Measurements from ENCODE around the gene ZBTB4.

Gene ZBTB4

GRCh38 chr17:7417056-7417655, 62.3 kb downstream of the ZBTB4 start:
- Histone ChIP-seq H3K18ac (ENCODE audit: low read length) (no peak overlapping the region), H2BK15ac (ENCODE audit: low read length) (no peak overlapping the region), H2AK5ac (ENCODE audit: low read depth, low read length) (no peak overlapping the region), H3K23ac (ENCODE audit: low read depth, low read length, poor library complexity) (no peak overlapping the region), H3K9ac (ENCODE audit: low read depth, low read length, poor library complexity) (peak overlapping the region; percentile 40), H3K4me1 (ENCODE audit: control insufficient read depth in 2 of 2, insufficient read depth in 1 of 2, low read depth in 1 of 2, low read length in 2 of 2) (peaks cover 32 to 42% of the 10 kb centered on the region in 2 donors), H2BK12ac (ENCODE audit: low read length) (peak overlapping the region; percentile 36), H2AFZ (ENCODE audit: low read length) (no peak overlapping the region), H3K9me3 (replicated peaks in 1 of 2; ENCODE audit: control insufficient read depth in 2 of 2, insufficient read depth in 1 of 2, low read depth in 1 of 2, low read length in 2 of 2) (no peaks in the 10 kb centered on the region), H3K14ac (ENCODE audit: low read length) (no peak overlapping the region), H3K27me3 (ENCODE audit: control insufficient read depth in 3 of 3, insufficient read depth in 3 of 3, low read depth in 1 of 3, low read length in 3 of 3) (no peaks in the 10 kb centered on the region), H3K79me1 (ENCODE audit: low read depth, low read length) (peaks cover 4% of the 10 kb centered on the region), H3K4ac (ENCODE audit: low read length) (no peak overlapping the region), H3K36me3 (replicated peaks in 1 of 2; ENCODE audit: control insufficient read depth in 2 of 2, insufficient read depth in 2 of 2, low read length in 2 of 2) (peaks cover 30 to 65% of the 10 kb centered on the region in 2 donors), H3K4me2 (ENCODE audit: insufficient read depth, low read length, poor library complexity, severe bottlenecking) (no peak overlapping the region), H3K4me3 (ENCODE audit: low read length in 2 of 2) (no peak overlapping the region), H4K8ac (ENCODE audit: low read depth, low read length) (no peak overlapping the region), H3K27ac (replicated peaks; ENCODE audit: low read length) (no peak overlapping the region), H4K91ac (ENCODE audit: low read depth, low read length, poor library complexity) (no peak overlapping the region), H2BK5ac (ENCODE audit: low read length) (no peak overlapping the region), H2BK120ac (ENCODE audit: low read depth, low read length) (no peak overlapping the region)
- DNase-seq (ENCODE audit: low spot score) = no peak
- no CpG with 5 or more reads among the region's 54 CpGs for WGBS, 2 donors (ENCODE audit: extremely low coverage in 2 of 2, insufficient read length in 2 of 2, insufficient replicate concordance in 1 of 2)

DNA sequence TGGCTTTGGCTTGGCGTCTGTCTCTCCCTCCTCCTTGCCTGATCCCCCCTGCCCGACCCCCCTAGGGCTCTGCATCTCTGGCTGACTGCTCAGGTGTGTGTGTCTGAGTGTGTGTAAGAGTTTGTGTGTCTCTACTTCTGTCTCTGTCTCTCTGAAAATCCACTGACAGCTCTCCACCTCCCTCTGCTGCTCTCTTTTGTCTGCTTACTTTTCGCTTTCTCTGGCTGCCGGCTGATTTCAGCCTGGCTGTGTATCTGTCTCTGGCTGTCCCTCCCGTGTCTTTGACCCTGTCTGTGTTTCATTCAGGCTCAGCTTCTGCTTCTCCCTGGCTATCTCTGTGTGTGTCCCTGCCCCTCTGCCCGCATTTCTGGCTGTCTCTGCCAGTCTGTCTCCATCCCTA, 63.1 kb downstream of the ZBTB4 start:
- H3K4ac ChIP-seq (ENCODE audit: low read length) = no peak overlapping the region
- H2BK120ac ChIP-seq (ENCODE audit: low read depth, low read length) = no peak overlapping the region
- H3K18ac ChIP-seq (ENCODE audit: low read length) = no peak overlapping the region
- peaks cover 4% of the 10 kb centered on the region for H3K79me1 ChIP-seq (ENCODE audit: low read depth, low read length)
- H3K9ac ChIP-seq (ENCODE audit: low read depth, low read length, poor library complexity) = no peak overlapping the region
- no peak overlapping the region for H2BK5ac ChIP-seq (ENCODE audit: low read length)
- H3K9me3 ChIP-seq (replicated peaks in 1 of 2; ENCODE audit: control insufficient read depth in 2 of 2, insufficient read depth in 1 of 2, low read depth in 1 of 2, low read length in 2 of 2) = no peaks in the 10 kb centered on the region
- no peaks in the 10 kb centered on the region for H3K27me3 ChIP-seq (ENCODE audit: control insufficient read depth in 3 of 3, insufficient read depth in 3 of 3, low read depth in 1 of 3, low read length in 3 of 3)
- no peak overlapping the region for H3K23ac ChIP-seq (ENCODE audit: low read depth, low read length, poor library complexity)
- H3K36me3 ChIP-seq (replicated peaks in 1 of 2; ENCODE audit: control insufficient read depth in 2 of 2, insufficient read depth in 2 of 2, low read length in 2 of 2) = peaks cover 31 to 72% of the 10 kb centered on the region in 2 donors
- H3K4me3 ChIP-seq (ENCODE audit: low read length in 2 of 2) = no peak overlapping the region
- no CpG with 5 or more reads among the region's 6 CpGs for WGBS, 2 donors (ENCODE audit: extremely low coverage in 2 of 2, insufficient read length in 2 of 2, insufficient replicate concordance in 1 of 2)
- H3K4me1 ChIP-seq (ENCODE audit: control insufficient read depth in 2 of 2, insufficient read depth in 1 of 2, low read depth in 1 of 2, low read length in 2 of 2) = peaks cover 32 to 39% of the 10 kb centered on the region in 2 donors
- no peak overlapping the region for H3K27ac ChIP-seq (replicated peaks; ENCODE audit: low read length)
- no peak overlapping the region for H2AFZ ChIP-seq (ENCODE audit: low read length)
- H2BK12ac ChIP-seq (ENCODE audit: low read length) = no peak overlapping the region
- no peak for DNase-seq (ENCODE audit: low spot score)
- H3K4me2 ChIP-seq (ENCODE audit: insufficient read depth, low read length, poor library complexity, severe bottlenecking) = no peak overlapping the region
- H2BK15ac ChIP-seq (ENCODE audit: low read length) = no peak overlapping the region
- H2AK5ac ChIP-seq (ENCODE audit: low read depth, low read length) = no peak overlapping the region
- no peak overlapping the region for H4K91ac ChIP-seq (ENCODE audit: low read depth, low read length, poor library complexity)
- no peak overlapping the region for H4K8ac ChIP-seq (ENCODE audit: low read depth, low read length)
- H3K14ac ChIP-seq (ENCODE audit: low read length) = no peak overlapping the region

- H3K79me1 ChIP-seq (ENCODE audit: low read depth, low read length) = peaks cover 4% of the 10 kb centered on the region
- H3K4me1 ChIP-seq (ENCODE audit: control insufficient read depth in 2 of 2, insufficient read depth in 1 of 2, low read depth in 1 of 2, low read length in 2 of 2) = peaks cover 30 to 34% of the 10 kb centered on the region in 2 donors
- no peak overlapping the region for H3K14ac ChIP-seq (ENCODE audit: low read length)
- H3K23ac ChIP-seq (ENCODE audit: low read depth, low read length, poor library complexity) = peak overlapping the region; percentile 43
- H3K27ac ChIP-seq (replicated peaks; ENCODE audit: low read length) = no peak overlapping the region
- no peak overlapping the region for H3K4me2 ChIP-seq (ENCODE audit: insufficient read depth, low read length, poor library complexity, severe bottlenecking)
- H2BK120ac ChIP-seq (ENCODE audit: low read depth, low read length) = no peak overlapping the region
- H2BK5ac ChIP-seq (ENCODE audit: low read length) = no peak overlapping the region
- H3K4ac ChIP-seq (ENCODE audit: low read length) = no peak overlapping the region
- H2AK5ac ChIP-seq (ENCODE audit: low read depth, low read length) = no peak overlapping the region
- H4K91ac ChIP-seq (ENCODE audit: low read depth, low read length, poor library complexity) = no peak overlapping the region
- no peak overlapping the region for H2BK15ac ChIP-seq (ENCODE audit: low read length)
- no peak overlapping the region for H3K4me3 ChIP-seq (ENCODE audit: low read length in 2 of 2)
- H4K8ac ChIP-seq (ENCODE audit: low read depth, low read length) = no peak overlapping the region
- peaks cover 35 to 77% of the 10 kb centered on the region in 2 donors for H3K36me3 ChIP-seq (replicated peaks in 1 of 2; ENCODE audit: control insufficient read depth in 2 of 2, insufficient read depth in 2 of 2, low read length in 2 of 2)
- no peak overlapping the region for H3K9ac ChIP-seq (ENCODE audit: low read depth, low read length, poor library complexity)
- no peaks in the 10 kb centered on the region for H3K9me3 ChIP-seq (replicated peaks in 1 of 2; ENCODE audit: control insufficient read depth in 2 of 2, insufficient read depth in 1 of 2, low read depth in 1 of 2, low read length in 2 of 2)
- WGBS, 2 donors (ENCODE audit: extremely low coverage in 2 of 2, insufficient read length in 2 of 2, insufficient replicate concordance in 1 of 2) = no CpG with 5 or more reads among the region's 23 CpGs
- no peak overlapping the region for H3K18ac ChIP-seq (ENCODE audit: low read length)
- H3K27me3 ChIP-seq (ENCODE audit: control insufficient read depth in 3 of 3, insufficient read depth in 3 of 3, low read depth in 1 of 3, low read length in 3 of 3) = no peaks in the 10 kb centered on the region
- H2AFZ ChIP-seq (ENCODE audit: low read length) = no peak overlapping the region
- no peak for DNase-seq (ENCODE audit: low spot score)
- H2BK12ac ChIP-seq (ENCODE audit: low read length) = no peak overlapping the region
These were observed 63.6 kb downstream of the ZBTB4 start for GRCh38 chr17:7415784-7416183.

DNA sequence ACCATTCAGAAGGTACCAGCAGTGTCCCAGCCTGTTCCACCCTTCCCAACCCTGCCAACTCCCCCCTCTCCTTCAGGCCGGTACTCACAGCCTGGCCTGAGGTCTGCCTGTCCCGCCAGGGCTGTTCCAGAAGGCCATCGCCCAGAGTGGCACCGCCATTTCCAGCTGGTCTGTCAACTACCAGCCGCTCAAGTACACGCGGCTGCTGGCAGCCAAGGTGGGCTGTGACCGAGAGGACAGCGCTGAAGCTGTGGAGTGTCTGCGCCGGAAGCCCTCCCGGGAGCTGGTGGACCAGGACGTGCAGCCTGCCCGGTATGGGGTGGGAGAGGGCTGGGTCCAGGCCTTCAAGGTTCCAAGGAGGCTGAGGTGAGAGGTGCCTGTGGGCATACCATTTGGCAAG, 64.6 kb downstream of the ZBTB4 start:
- Histone ChIP-seq H3K9me3 (replicated peaks in 1 of 2; ENCODE audit: control insufficient read depth in 2 of 2, insufficient read depth in 1 of 2, low read depth in 1 of 2, low read length in 2 of 2) (no peaks in the 10 kb centered on the region), H3K27me3 (ENCODE audit: control insufficient read depth in 3 of 3, insufficient read depth in 3 of 3, low read depth in 1 of 3, low read length in 3 of 3) (no peaks in the 10 kb centered on the region), H4K8ac (ENCODE audit: low read depth, low read length) (no peak overlapping the region), H4K91ac (ENCODE audit: low read depth, low read length, poor library complexity) (no peak overlapping the region), H3K4ac (ENCODE audit: low read length) (no peak overlapping the region), H3K79me1 (ENCODE audit: low read depth, low read length) (peaks cover 7% of the 10 kb centered on the region), H2BK120ac (ENCODE audit: low read depth, low read length) (no peak overlapping the region), H3K4me1 (ENCODE audit: control insufficient read depth in 2 of 2, insufficient read depth in 1 of 2, low read depth in 1 of 2, low read length in 2 of 2) (peaks cover 21 to 26% of the 10 kb centered on the region in 2 donors), H3K4me2 (ENCODE audit: insufficient read depth, low read length, poor library complexity, severe bottlenecking) (no peak overlapping the region), H2BK5ac (ENCODE audit: low read length) (peak overlapping the region; percentile 5), H3K36me3 (replicated peaks in 1 of 2; ENCODE audit: control insufficient read depth in 2 of 2, insufficient read depth in 2 of 2, low read length in 2 of 2) (peaks cover 44 to 86% of the 10 kb centered on the region in 2 donors), H3K18ac (ENCODE audit: low read length) (no peak overlapping the region), H2BK12ac (ENCODE audit: low read length) (no peak overlapping the region), H3K9ac (ENCODE audit: low read depth, low read length, poor library complexity) (no peak overlapping the region), H3K23ac (ENCODE audit: low read depth, low read length, poor library complexity) (no peak overlapping the region), H3K14ac (ENCODE audit: low read length) (no peak overlapping the region), H2AFZ (ENCODE audit: low read length) (no peak overlapping the region), H2BK15ac (ENCODE audit: low read length) (no peak overlapping the region), H2AK5ac (ENCODE audit: low read depth, low read length) (no peak overlapping the region), H3K4me3 (ENCODE audit: low read length in 2 of 2) (no peak overlapping the region), H3K27ac (replicated peaks; ENCODE audit: low read length) (no peak overlapping the region)
- DNase-seq (ENCODE audit: low spot score) = no peak
- no CpG with 5 or more reads among the region's 14 CpGs for WGBS, 2 donors (ENCODE audit: extremely low coverage in 2 of 2, insufficient read length in 2 of 2, insufficient replicate concordance in 1 of 2)
